ENCODE measurements around the gene FN3KRP. TPM values are rescaled to one million over a fixed set of nuclear protein-coding genes. Genes with fewer than 3 reads are reported as not detected.
A peak's percentile ranks its signal among the peaks of the same experiment; 100 is the strongest.

The FN3KRP gene
- total RNA-seq, 2 donors from 2014 or later: 26.1 to 28.3 TPM

GRCh38 chr17:82726427-82726826 lies 9.9 kb downstream of the FN3KRP start:
- 97% methylated on average over 10 of the region's 10 CpGs for WGBS
- H3K36me3 ChIP-seq: peaks cover 0 to 9% of the 10 kb centered on the region in 2 donors

GRCh38 chr17:82729479-82730260 lies 13.2 kb downstream of the FN3KRP start:
- H3K4me1 ChIP-seq (replicated peaks): no peaks in the 10 kb centered on the region
- H3K9me3 ChIP-seq: no peaks in the 10 kb centered on the region
- no peaks in the 10 kb centered on the region for H3K27me3 ChIP-seq (replicated peaks; ENCODE audit: insufficient read depth)
- H3K36me3 ChIP-seq: peaks cover 0 to 9% of the 10 kb centered on the region in 2 donors
- no peak for TF ChIP-seq POLR2AphosphoS5 (IDR thresholded peaks at IDR 0.05)
- TF ChIP-seq, protein P1, sequence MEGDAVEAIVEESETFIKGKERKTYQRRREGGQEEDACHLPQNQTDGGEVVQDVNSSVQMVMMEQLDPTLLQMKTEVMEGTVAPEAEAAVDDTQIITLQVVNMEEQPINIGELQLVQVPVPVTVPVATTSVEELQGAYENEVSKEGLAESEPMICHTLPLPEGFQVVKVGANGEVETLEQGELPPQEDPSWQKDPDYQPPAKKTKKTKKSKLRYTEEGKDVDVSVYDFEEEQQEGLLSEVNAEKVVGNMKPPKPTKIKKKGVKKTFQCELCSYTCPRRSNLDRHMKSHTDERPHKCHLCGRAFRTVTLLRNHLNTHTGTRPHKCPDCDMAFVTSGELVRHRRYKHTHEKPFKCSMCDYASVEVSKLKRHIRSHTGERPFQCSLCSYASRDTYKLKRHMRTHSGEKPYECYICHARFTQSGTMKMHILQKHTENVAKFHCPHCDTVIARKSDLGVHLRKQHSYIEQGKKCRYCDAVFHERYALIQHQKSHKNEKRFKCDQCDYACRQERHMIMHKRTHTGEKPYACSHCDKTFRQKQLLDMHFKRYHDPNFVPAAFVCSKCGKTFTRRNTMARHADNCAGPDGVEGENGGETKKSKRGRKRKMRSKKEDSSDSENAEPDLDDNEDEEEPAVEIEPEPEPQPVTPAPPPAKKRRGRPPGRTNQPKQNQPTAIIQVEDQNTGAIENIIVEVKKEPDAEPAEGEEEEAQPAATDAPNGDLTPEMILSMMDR (IDR thresholded peaks at IDR 0.05): no peak
- no peak for TF ChIP-seq POLR2A (IDR thresholded peaks at IDR 0.05)
- DNase-seq (ENCODE audit: low spot score): no peak
- H3K27ac ChIP-seq: no peak overlapping the region
- 90% methylated on average over 47 of the region's 48 CpGs for WGBS
- intact Hi-C loops (cut with DNase I): no loop called here
- no peak overlapping the region for H3K4me3 ChIP-seq

More at GRCh38 chr17:82726427-82726826, 9.9 kb downstream of the FN3KRP start:
- no peak for TF ChIP-seq POLR2AphosphoS5 (IDR thresholded peaks at IDR 0.05)
- TF ChIP-seq, protein P1 (IDR thresholded peaks at IDR 0.05): no peak
- Histone ChIP-seq H3K27ac (no peak overlapping the region), H3K4me1 (replicated peaks) (no peaks in the 10 kb centered on the region), H3K27me3 (replicated peaks; ENCODE audit: insufficient read depth) (no peaks in the 10 kb centered on the region), H3K9me3 (no peaks in the 10 kb centered on the region), H3K4me3 (no peak overlapping the region)
- intact Hi-C loops (cut with DNase I): no loop called here
- DNase-seq (ENCODE audit: low spot score): no peak

- no peak overlapping the region for H3K27ac ChIP-seq
- no peaks in the 10 kb centered on the region for H3K27me3 ChIP-seq (replicated peaks; ENCODE audit: insufficient read depth)
- H3K9me3 ChIP-seq: no peaks in the 10 kb centered on the region
- no peak overlapping the region for H3K4me3 ChIP-seq
- 96% methylated on average over 13 of the region's 13 CpGs for WGBS
- peaks cover 2% of the 10 kb centered on the region for H3K4me1 ChIP-seq (replicated peaks)
- peaks cover 0 to 3% of the 10 kb centered on the region in 2 donors for H3K36me3 ChIP-seq
- intact Hi-C loops (cut with DNase I): no loop called here
- TF ChIP-seq POLR2AphosphoS5 (IDR thresholded peaks at IDR 0.05): no peak
- TF ChIP-seq POLR2A (IDR thresholded peaks at IDR 0.05): no peak
- TF ChIP-seq, protein P1 (IDR thresholded peaks at IDR 0.05): no peak
- no peak for DNase-seq (ENCODE audit: low spot score)
These were observed 15.7 kb downstream of the FN3KRP start for GRCh38 chr17:82732118-82732743.

- TF ChIP-seq POLR2A (IDR thresholded peaks at IDR 0.05) (peak; percentile 10), POLR2AphosphoS5 (IDR thresholded peaks at IDR 0.05) (peak; percentile 8)
- TF ChIP-seq, protein P1 (IDR thresholded peaks at IDR 0.05): no peak
- Histone ChIP-seq H3K27me3 (replicated peaks; ENCODE audit: insufficient read depth) (no peaks in the 10 kb centered on the region), H3K4me1 (replicated peaks) (peaks cover 2% of the 10 kb centered on the region), H3K27ac (peak within 1 kb of the TSS; percentile 77 to 78), H3K9me3 (no peaks in the 10 kb centered on the region), H3K4me3 (peak within 1 kb of the TSS; percentile 71 to 84), H3K36me3 (no peaks in the 10 kb centered on the region)
- WGBS: 2% methylated on average over 80 of the region's 101 CpGs
- peak; percentile 40 for DNase-seq (ENCODE audit: low spot score)
- intact Hi-C loops (cut with DNase I): no loop called here
These were observed 18.7 kb downstream of the FN3KRP start, which contains the start of gene FN3K for GRCh38 chr17:82734987-82735866. Gene FN3K (plus strand): TSS chr17:82735615. CDS start chr17:82735637, 22 bp downstream.
